Stimulated activated CD4-positive, alpha-beta T cell treated with anti-CD3 and anti-CD28 coated beads, Interleukin-4, amount 100 ng/mL, for 4 hours (primary cell): ENCODE results near the gene LPP.
"Not testable (repeated sequence)": the region's sequence is repeated elsewhere in the genome, so short reads cannot be mapped to it uniquely, and the experiment has no call there.

Experiments used
- DNase-seq, 2 experiments: peaks; one replicate each; pipeline ENCODE4 v3.0.0-alpha.2; 2020

LPP gene

GRCh38 chr3:188407158-188407880, 253.4 kb downstream of the LPP start:
- DNase-seq = no peak

- no peak for DNase-seq
Observed at GRCh38 chr3:188408831-188409230, 254.9 kb downstream of the LPP start.

GRCh38 chr3:188411750-188412149, 257.8 kb downstream of the LPP start:
- DNase-seq = no peak

- no peak for DNase-seq
Observed at GRCh38 chr3:188415196-188415595, 261.2 kb downstream of the LPP start.

- no peak for DNase-seq
Observed at GRCh38 chr3:188416041-188416440, 262.1 kb downstream of the LPP start.

GRCh38 chr3:188417271-188417696, 263.3 kb downstream of the LPP start:
- DNase-seq = no peak

- no peak for DNase-seq
Observed at GRCh38 chr3:188417766-188418165, 263.8 kb downstream of the LPP start.

GRCh38 chr3:188421151-188421821, 267.3 kb downstream of the LPP start:
- no peak for DNase-seq

- no peak for DNase-seq
Observed at GRCh38 chr3:188421836-188422540, 268.0 kb downstream of the LPP start.

- not testable (repeated sequence) for DNase-seq
Observed at GRCh38 chr3:188427981-188428380, 274.0 kb downstream of the LPP start.

GRCh38 chr3:188431040-188431439, 277.1 kb downstream of the LPP start:
- DNase-seq = no peak

GRCh38 chr3:188431553-188431952, 277.6 kb downstream of the LPP start:
- DNase-seq = no peak

GRCh38 chr3:188432802-188433520, 279.0 kb downstream of the LPP start:
- DNase-seq = no peak

- DNase-seq = no peak
Observed at GRCh38 chr3:188433521-188434150, 279.7 kb downstream of the LPP start.

- DNase-seq = no peak
Observed at GRCh38 chr3:188434594-188434993, 280.6 kb downstream of the LPP start.

- DNase-seq = no peak
Observed at GRCh38 chr3:188435266-188435665, 281.3 kb downstream of the LPP start.

GRCh38 chr3:188437926-188438325, 284.0 kb downstream of the LPP start:
- DNase-seq = no peak

GRCh38 chr3:188439080-188439479, 285.1 kb downstream of the LPP start:
- DNase-seq = peak in 1 of 2 experiments; percentile 51

- DNase-seq = no peak
Observed at GRCh38 chr3:188440340-188440972, 286.5 kb downstream of the LPP start.

- DNase-seq = no peak
Observed at GRCh38 chr3:188442430-188442829, 288.5 kb downstream of the LPP start.

- not testable (repeated sequence) for DNase-seq
Observed at GRCh38 chr3:188445175-188445574, 291.2 kb downstream of the LPP start.

- no peak for DNase-seq
Observed at GRCh38 chr3:188446014-188446413, 292.1 kb downstream of the LPP start.
